HUES64 (cell line): ENCODE measurements around the gene RFC4.

Source experiments
- H3K27ac ChIP-seq: 2 replicates; pipeline ENCODE4 v1.7.0; 2013; ENCODE audit warnings: low read depth, low read length, inconsistent platforms
- H3K27me3 ChIP-seq: 2 replicates; pipeline ENCODE4 v1.6.1; 2013; ENCODE audit warnings: mild to moderate bottlenecking, low read length; ENCODE audit not compliant: insufficient read depth
- H3K36me3 ChIP-seq: 2 replicates; pipeline ENCODE4 v1.6.1; 2013; ENCODE audit warnings: mild to moderate bottlenecking, low read length; ENCODE audit not compliant: insufficient read depth
- H3K4me1 ChIP-seq: 2 replicates; pipeline ENCODE4 v1.6.1; 2013; ENCODE audit warnings: mild to moderate bottlenecking, low read length, moderate library complexity; ENCODE audit not compliant: insufficient read depth
- H3K4me3 ChIP-seq: 2 replicates; pipeline ENCODE4 v1.5.1; 2013; ENCODE audit warnings: mild to moderate bottlenecking, low read length, moderate library complexity
- H3K9ac ChIP-seq: 2 replicates; pipeline ENCODE4 v1.6.1; 2013; ENCODE audit warnings: mild to moderate bottlenecking, low read depth, low read length
- H3K9me3 ChIP-seq: 2 replicates; pipeline ENCODE4 v1.6.1; 2013; ENCODE audit warnings: low read depth, low read length; ENCODE audit not compliant: insufficient read depth
- WGBS: fragments of 150-250, 120-280 bp; methylation state at CpG from one replicate; pipeline ENCODE4 v1.1.7; 2013; ENCODE audit warnings: missing lambda C conversion rate; 5-methylcytosine and 5-hydroxymethylcytosine counted together

Gene RFC4

GRCh38 chr3:186784820-186785494, 21.3 kb downstream of the RFC4 start:
- Histone ChIP-seq H3K4me1 (peaks cover 23% of the 10 kb centered on the region), H3K27me3 (no peaks in the 10 kb centered on the region), H3K9ac (peak overlapping the region; percentile 100), H3K4me3 (peak overlapping the region; percentile 96), H3K36me3 (peaks cover 64% of the 10 kb centered on the region), H3K27ac (peak overlapping the region; percentile 98), H3K9me3 (no peaks in the 10 kb centered on the region)
- 10% methylated on average over 7 of the region's 7 CpGs for WGBS

DNA sequence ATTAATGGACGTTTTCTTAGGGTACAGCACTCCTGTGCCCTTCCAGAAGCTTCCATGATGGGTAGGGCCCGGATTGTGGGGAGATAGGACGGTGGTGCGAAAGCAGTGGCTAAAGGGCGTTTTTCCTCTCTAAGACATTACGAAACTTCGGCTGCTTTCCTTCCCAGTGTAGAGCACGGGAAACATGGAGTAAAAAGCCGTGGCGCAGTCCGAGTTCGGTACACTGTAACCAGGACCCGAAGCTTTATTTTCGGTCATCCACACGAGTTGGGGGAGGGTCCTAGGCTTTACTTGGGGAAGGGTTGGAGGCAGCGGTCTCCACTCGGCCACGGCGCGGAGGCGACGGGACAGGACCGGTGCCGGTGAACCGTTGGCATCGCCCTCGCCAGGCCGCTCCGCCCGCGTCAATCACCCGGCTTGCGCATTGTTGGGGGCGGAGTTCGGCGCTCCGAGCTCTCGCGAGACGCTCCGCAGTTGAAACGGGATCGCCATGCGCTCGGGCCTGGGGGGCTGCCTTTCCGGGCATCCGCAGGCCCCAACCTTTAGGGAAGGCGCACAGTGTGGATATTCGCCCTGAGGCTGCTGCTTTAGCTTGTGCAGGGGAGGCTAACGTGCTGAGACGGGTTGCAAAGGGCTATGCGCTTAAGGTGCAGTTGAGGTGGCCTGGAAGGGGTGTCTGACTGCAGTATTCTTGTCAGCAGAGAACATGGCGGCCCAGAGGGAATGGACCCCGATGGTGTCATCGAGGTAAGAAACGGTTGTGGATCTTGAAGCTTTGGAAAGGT, 22.4 kb downstream of the RFC4 start:
- H3K27ac ChIP-seq, result peak overlapping the region; percentile 98
- H3K27me3 ChIP-seq, result no peaks in the 10 kb centered on the region
- peaks cover 23% of the 10 kb centered on the region for H3K4me1 ChIP-seq
- H3K4me3 ChIP-seq, result peak overlapping the region; percentile 96
- WGBS, result under 1% methylated on average over 56 of the region's 56 CpGs
- peaks cover 54% of the 10 kb centered on the region for H3K36me3 ChIP-seq
- H3K9me3 ChIP-seq, result no peaks in the 10 kb centered on the region
- H3K9ac ChIP-seq, result peak overlapping the region; percentile 100

DNA sequence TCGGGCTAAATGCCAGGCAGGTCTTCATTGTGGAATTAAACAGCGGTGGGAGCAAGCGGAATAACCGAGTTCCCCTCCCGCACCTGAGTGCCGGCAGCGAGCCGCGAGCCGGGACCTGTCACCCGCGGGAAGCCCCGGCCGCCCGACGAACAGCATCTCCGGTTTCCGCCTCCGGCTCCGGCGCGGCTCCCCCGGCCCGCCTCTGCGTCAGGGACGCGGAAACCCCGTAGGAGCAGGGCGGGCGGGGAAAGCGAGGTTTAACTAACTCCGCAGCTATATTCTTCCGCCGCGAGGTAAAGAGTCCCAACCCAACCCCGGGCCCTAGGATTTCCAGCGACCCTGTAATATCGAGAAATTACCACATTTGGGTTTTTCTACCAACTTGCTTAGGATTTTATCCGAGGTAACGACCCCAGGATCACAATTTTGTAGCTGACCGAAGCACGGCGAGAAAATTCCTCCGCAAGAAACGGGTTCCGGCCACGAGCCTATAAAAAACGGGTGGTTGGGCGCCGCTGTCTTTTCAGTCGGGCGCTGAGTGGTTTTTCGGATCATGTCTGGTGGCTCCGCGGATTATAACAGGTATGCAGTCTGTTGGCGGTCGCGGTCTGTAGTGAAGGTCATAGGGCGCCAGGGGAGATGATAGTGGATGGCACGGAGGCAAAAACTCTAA, 23.1 kb downstream of the RFC4 start, which contains the start of gene EIF4A2:
TSS of gene EIF4A2 (plus strand) at position 520 of the 673 bp plus-strand sequence. CDS start at position 554, 34 bp downstream.
- WGBS, result under 1% methylated on average over 60 of the region's 60 CpGs
- Histone ChIP-seq H3K4me3 (peak within 1 kb of the TSS; percentile 96), H3K4me1 (peaks cover 23% of the 10 kb centered on the region), H3K27ac (peak within 1 kb of the TSS; percentile 98), H3K9ac (peak within 1 kb of the TSS; percentile 100), H3K36me3 (peaks cover 47% of the 10 kb centered on the region), H3K27me3 (no peaks in the 10 kb centered on the region), H3K9me3 (no peaks in the 10 kb centered on the region)

DNA sequence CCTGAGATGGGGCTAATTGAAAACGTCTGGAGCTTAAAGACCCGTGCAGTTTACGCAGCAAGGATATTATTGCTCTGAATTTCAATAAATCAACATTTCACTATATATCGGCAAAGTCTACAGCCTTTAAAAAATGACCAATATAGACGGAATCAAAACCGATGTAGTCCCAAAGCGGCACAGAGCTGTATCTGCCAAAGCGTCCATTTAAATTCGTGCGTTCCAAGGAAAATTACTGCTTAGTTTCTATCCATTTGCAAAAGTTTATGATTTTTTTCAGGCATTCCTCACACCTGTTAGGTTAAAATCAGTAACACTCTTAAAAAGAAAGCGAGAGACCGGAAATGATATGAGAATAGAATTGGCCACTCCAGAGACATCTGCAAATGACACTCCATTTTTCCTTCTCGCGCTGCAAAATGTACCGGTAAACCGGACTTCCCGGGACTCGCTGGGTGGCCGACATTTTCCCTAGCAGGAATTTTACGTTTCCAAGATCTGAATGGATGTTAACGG, 23.7 kb downstream of the RFC4 start:
- H3K9ac ChIP-seq, result peak overlapping the region; percentile 100
- WGBS, result 5% methylated on average over 21 of the region's 21 CpGs
- peak overlapping the region; percentile 98 for H3K27ac ChIP-seq
- H3K4me1 ChIP-seq, result peaks cover 23% of the 10 kb centered on the region
- H3K27me3 ChIP-seq, result no peaks in the 10 kb centered on the region
- no peaks in the 10 kb centered on the region for H3K9me3 ChIP-seq
- H3K36me3 ChIP-seq, result peaks cover 41% of the 10 kb centered on the region
- peak overlapping the region; percentile 96 for H3K4me3 ChIP-seq

- no peak overlapping the region for H3K9ac ChIP-seq
- no peak overlapping the region for H3K4me3 ChIP-seq
- H3K27me3 ChIP-seq, result no peaks in the 10 kb centered on the region
- H3K27ac ChIP-seq, result no peak overlapping the region
- H3K4me1 ChIP-seq, result peaks cover 19% of the 10 kb centered on the region
- no peaks in the 10 kb centered on the region for H3K9me3 ChIP-seq
- WGBS, result 92% methylated on average over 5 of the region's 5 CpGs
- H3K36me3 ChIP-seq, result peaks cover 7% of the 10 kb centered on the region
These were observed 27.1 kb downstream of the RFC4 start for GRCh38 chr3:186779204-186779603.

DNA sequence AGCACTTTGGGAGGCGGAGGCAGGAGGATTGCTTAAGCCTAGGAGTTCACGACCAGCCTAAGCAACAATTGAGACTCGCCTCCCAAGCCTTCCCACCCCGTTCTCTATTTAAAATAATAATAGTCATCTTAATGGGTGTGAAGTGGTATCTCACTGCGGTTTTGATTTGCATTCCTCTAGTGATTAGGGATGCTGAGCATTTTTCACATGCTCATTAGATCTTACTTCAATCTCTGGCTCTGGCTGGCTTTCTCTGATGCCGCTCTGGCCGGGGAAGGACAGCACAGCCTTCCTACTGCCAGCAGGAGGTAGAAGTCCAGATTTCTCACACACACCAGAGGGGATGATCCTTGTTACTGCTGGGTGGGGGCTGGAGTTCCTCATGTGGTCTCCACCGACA, 30.3 kb downstream of the RFC4 start:
- 8% methylated on average over 5 of the region's 8 CpGs for WGBS
- peak overlapping the region; percentile 61; the same call in 1 of the 2 replicates for H3K27ac ChIP-seq
- H3K4me1 ChIP-seq, result peaks cover 8% of the 10 kb centered on the region
- no peaks in the 10 kb centered on the region for H3K36me3 ChIP-seq
- H3K9me3 ChIP-seq, result no peaks in the 10 kb centered on the region
- no peak overlapping the region; the same call in 1 of the 2 replicates for H3K9ac ChIP-seq
- H3K4me3 ChIP-seq, result no peak overlapping the region
- no peaks in the 10 kb centered on the region; the same call in 1 of the 2 replicates for H3K27me3 ChIP-seq

DNA sequence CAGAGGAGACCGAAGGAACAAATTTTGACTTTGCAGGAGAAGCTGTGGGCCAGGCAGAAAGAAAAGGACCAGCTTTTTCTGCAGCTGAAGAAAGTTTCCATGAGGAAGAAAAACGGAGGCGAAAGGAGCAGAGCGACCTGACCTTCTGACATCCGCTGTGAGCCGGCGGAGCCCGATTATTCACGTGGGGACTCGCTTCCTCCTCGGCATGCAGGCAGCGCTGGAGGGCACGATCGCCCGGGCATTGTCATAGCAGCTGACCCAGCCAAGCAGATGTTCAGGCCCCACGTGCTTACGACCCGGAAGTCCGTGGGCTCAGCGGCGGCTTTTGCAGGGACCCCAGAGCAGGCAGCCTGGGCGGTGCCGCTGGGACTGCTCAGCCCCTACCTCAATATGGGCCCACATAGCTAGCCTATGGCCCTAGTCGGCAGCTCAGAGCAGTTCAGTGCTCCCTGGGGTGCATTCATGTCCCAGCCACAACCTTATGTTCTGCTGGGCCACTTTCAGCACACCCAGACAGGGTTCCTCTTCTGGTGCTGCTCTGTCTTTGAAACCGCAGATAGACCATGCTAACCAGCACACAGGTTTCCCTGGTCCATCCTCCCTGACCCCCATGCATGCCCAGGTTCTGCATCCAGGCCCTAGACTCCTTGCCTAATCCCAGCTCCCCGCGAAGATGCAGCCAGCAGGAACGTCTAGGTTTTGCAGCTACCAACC, 33.4 kb downstream of the RFC4 start:
- no peaks in the 10 kb centered on the region for H3K9me3 ChIP-seq
- no peak overlapping the region for H3K9ac ChIP-seq
- H3K27me3 ChIP-seq, result no peaks in the 10 kb centered on the region; the same call in 1 of the 2 replicates
- 70% methylated on average over 28 of the region's 28 CpGs for WGBS
- H3K4me3 ChIP-seq, result no peak overlapping the region
- no peaks in the 10 kb centered on the region for H3K36me3 ChIP-seq
- H3K27ac ChIP-seq, result no peak overlapping the region
- peaks cover 8% of the 10 kb centered on the region for H3K4me1 ChIP-seq

- peaks cover 8% of the 10 kb centered on the region for H3K4me1 ChIP-seq
- no peaks in the 10 kb centered on the region; the same call in 1 of the 2 replicates for H3K27me3 ChIP-seq
- WGBS, result 83% methylated on average over 26 of the region's 26 CpGs
- no peak overlapping the region for H3K27ac ChIP-seq
- H3K36me3 ChIP-seq, result no peaks in the 10 kb centered on the region
- H3K9me3 ChIP-seq, result no peaks in the 10 kb centered on the region
- H3K9ac ChIP-seq, result no peak overlapping the region
- H3K4me3 ChIP-seq, result no peak overlapping the region
These were observed 34.0 kb downstream of the RFC4 start for GRCh38 chr3:186772281-186772694.

- no peak overlapping the region for H3K27ac ChIP-seq
- no peak overlapping the region for H3K4me3 ChIP-seq
- WGBS, result 94% methylated on average over 8 of the region's 8 CpGs
- H3K9me3 ChIP-seq, result no peaks in the 10 kb centered on the region
- H3K9ac ChIP-seq, result no peak overlapping the region
- no peaks in the 10 kb centered on the region for H3K36me3 ChIP-seq
- no peaks in the 10 kb centered on the region for H3K27me3 ChIP-seq
- H3K4me1 ChIP-seq, result peaks cover 7% of the 10 kb centered on the region; the same call in 1 of the 2 replicates
These were observed 45.3 kb downstream of the RFC4 start for GRCh38 chr3:186760897-186761447.

- Histone ChIP-seq H3K36me3 (no peaks in the 10 kb centered on the region), H3K27ac (no peak overlapping the region), H3K9me3 (no peaks in the 10 kb centered on the region), H3K9ac (no peak overlapping the region), H3K27me3 (no peaks in the 10 kb centered on the region), H3K4me1 (peaks cover 7% of the 10 kb centered on the region; the same call in 1 of the 2 replicates), H3K4me3 (no peak overlapping the region)
- 94% methylated on average over 10 of the region's 10 CpGs for WGBS
These were observed 46.0 kb downstream of the RFC4 start for GRCh38 chr3:186760141-186760833.
